Keratinocyte (primary cell): ENCODE results near the gene CALML3.

Source experiments
- EZH2 ChIP-seq: IDR thresholded peaks from one replicate; pipeline ENCODE4 v1.6.1; 2012; ENCODE audit warnings: inconsistent platforms, mild to moderate bottlenecking, low read length, moderate library complexity
- TF ChIP-seq, protein P1 (sequence below), 3 experiments: IDR thresholded peaks in 1 of 3; conservative IDR thresholded peaks in 1 of 3; optimal IDR thresholded peaks in 1 of 3; 2 replicates in 2 of 3; 3 replicates in 1 of 3; pipeline versions ENCODE3 to v1.5.1; 2011; ENCODE audit warnings: low read length in 3 of 3, mild to moderate bottlenecking in 3 of 3, moderate library complexity in 2 of 3, control low read depth in 1 of 3, inconsistent platforms in 1 of 3; ENCODE audit not compliant: insufficient read depth in 2 of 3; ENCODE audit errors: extremely low read depth in 1 of 3

DNA sequence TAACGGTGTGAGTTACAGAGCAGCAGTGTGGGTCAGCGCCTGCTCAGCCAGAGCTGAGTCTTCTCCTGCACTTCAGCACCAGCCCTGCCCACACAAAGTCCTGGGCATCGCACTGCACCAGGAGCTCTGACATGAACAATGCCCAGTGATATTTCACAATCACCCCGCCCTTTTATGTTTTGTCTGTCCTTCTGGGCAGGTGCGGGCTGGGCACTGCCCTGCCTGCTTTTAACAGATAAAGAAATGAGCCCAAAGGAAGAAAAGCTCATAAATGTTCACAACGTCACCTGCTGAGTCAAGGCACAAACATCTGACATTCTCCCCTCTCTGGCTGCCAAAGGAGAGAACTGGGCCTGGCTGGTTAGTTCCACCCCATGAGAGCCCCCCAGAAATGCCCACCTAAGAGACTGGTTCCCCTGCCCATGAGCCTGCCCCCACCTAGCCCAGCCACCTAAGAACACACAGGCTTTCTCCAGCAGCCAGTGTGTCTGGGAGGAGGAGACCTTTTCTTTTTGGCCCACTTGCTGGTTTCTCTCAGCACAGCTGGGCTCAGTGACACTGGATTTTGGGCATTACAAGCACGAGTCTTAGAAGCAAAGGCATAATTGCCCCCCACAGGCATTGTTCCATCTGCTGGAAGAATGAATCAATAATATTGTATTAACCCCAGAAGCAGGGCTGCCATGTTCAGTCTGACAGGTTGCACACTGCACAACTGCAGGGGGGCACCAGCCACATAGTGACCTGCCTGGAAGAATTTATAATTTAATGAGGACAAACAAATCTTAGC, 22.3 kb downstream of the CALML3 start:
- TF ChIP-seq, protein P1, sequence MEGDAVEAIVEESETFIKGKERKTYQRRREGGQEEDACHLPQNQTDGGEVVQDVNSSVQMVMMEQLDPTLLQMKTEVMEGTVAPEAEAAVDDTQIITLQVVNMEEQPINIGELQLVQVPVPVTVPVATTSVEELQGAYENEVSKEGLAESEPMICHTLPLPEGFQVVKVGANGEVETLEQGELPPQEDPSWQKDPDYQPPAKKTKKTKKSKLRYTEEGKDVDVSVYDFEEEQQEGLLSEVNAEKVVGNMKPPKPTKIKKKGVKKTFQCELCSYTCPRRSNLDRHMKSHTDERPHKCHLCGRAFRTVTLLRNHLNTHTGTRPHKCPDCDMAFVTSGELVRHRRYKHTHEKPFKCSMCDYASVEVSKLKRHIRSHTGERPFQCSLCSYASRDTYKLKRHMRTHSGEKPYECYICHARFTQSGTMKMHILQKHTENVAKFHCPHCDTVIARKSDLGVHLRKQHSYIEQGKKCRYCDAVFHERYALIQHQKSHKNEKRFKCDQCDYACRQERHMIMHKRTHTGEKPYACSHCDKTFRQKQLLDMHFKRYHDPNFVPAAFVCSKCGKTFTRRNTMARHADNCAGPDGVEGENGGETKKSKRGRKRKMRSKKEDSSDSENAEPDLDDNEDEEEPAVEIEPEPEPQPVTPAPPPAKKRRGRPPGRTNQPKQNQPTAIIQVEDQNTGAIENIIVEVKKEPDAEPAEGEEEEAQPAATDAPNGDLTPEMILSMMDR (optimal IDR thresholded peaks at IDR 0.05 in 1 of 3, IDR thresholded peaks at IDR 0.05 in 1 of 3, conservative IDR thresholded peaks at IDR 0.05 in 1 of 3; ENCODE audit: extremely low read depth in 1 of 3, insufficient read depth in 2 of 3, low read length in 3 of 3), result no peak
- no peak for TF ChIP-seq EZH2
